Measurements from ENCODE around the gene SLC9B1. TPM values are rescaled to one million over a fixed set of nuclear protein-coding genes. Genes with fewer than 3 reads are reported as not detected.
"Not testable (repeated sequence)": the region's sequence is repeated elsewhere in the genome, so short reads cannot be mapped to it uniquely, and the experiment has no call there.

The SLC9B1 gene
- total and polyA plus RNA-seq, 2 donors (not counting 1 experiment from before 2014, with no cell fraction given): 1.1 to 2.0 TPM

DNA sequence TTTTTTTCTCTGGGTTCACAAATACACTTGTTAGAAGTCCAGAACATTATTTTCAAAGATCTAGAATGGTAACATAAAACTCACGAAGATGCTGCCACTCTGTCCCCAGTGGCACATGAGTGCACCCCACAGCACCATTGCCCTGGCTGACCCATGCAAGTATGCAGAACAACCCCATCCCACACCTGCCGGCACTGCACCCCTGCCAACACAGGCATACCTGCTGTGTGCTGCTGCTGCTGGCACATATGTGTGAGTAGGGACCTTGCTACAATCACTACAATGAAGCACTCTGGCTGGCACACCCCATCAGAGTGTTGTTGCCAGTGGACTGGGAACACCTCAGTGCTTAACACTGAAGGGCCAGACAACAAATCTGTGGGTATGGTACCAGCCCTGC lies 83.8 kb downstream of the SLC9B1 start:
- no peak overlapping the region for H2AFZ ChIP-seq (ENCODE audit: low read length)
- TF ChIP-seq, protein P1, sequence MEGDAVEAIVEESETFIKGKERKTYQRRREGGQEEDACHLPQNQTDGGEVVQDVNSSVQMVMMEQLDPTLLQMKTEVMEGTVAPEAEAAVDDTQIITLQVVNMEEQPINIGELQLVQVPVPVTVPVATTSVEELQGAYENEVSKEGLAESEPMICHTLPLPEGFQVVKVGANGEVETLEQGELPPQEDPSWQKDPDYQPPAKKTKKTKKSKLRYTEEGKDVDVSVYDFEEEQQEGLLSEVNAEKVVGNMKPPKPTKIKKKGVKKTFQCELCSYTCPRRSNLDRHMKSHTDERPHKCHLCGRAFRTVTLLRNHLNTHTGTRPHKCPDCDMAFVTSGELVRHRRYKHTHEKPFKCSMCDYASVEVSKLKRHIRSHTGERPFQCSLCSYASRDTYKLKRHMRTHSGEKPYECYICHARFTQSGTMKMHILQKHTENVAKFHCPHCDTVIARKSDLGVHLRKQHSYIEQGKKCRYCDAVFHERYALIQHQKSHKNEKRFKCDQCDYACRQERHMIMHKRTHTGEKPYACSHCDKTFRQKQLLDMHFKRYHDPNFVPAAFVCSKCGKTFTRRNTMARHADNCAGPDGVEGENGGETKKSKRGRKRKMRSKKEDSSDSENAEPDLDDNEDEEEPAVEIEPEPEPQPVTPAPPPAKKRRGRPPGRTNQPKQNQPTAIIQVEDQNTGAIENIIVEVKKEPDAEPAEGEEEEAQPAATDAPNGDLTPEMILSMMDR (conservative IDR thresholded peaks at IDR 0.05 in 1 of 2, IDR thresholded peaks at IDR 0.05 in 1 of 2; ENCODE audit: low read depth in 1 of 2, low read length in 2 of 2): no peak
- no peak overlapping the region for H3K27ac ChIP-seq (ENCODE audit: insufficient read depth, low read length)
- H3K4me2 ChIP-seq (ENCODE audit: extremely low read depth, insufficient read depth, low read length): no peak overlapping the region
- H3K4me1 ChIP-seq (ENCODE audit: control insufficient read depth, extremely low read depth, insufficient read depth, low read length): no peaks in the 10 kb centered on the region
- no peaks in the 10 kb centered on the region for H4K20me1 ChIP-seq (ENCODE audit: control insufficient read depth, extremely low read depth, insufficient read depth, low read length)
- no peak for DNase-seq (ENCODE audit: low read depth in 2 of 2)
- H3K36me3 ChIP-seq (ENCODE audit: control insufficient read depth, insufficient read depth, low read length): no peaks in the 10 kb centered on the region
- H3K9ac ChIP-seq (ENCODE audit: insufficient read depth, low read length): no peak overlapping the region
- H3K27me3 ChIP-seq (ENCODE audit: control insufficient read depth, insufficient read depth, low read length): no peaks in the 10 kb centered on the region
- no peaks in the 10 kb centered on the region for H3K9me3 ChIP-seq (ENCODE audit: control insufficient read depth, insufficient read depth, low read depth, low read length)
- no peaks in the 10 kb centered on the region for H3K79me2 ChIP-seq (ENCODE audit: control insufficient read depth, insufficient read depth, low read length)
- H3K4me3 ChIP-seq (replicated peaks in 1 of 4; ENCODE audit: control extremely low read depth in 1 of 4, insufficient read depth in 1 of 4, low read depth in 3 of 4, low read length in 4 of 4): no peak overlapping the region

DNA sequence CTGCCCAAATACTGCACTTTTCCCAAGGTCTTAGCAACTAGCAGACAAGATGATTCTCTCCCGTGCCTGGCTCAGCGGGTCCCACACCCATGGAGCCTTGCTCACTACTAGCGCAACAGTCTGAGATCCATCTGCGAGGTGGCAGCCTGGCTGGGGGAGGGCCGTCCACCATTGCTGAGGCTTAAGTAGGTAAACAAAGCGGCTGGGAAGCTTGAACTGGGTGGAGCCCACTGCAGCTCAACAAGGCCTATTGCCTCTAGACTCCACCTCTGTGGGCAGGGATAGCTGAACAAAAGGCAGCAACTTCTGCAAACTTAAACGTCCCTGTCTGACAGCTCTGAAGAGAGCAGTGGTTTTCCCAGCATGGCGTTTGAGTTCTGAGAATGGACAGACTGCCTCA lies 99.8 kb downstream of the SLC9B1 start:
- H3K4me1 ChIP-seq (ENCODE audit: control insufficient read depth, extremely low read depth, insufficient read depth, low read length); H3K4me3 ChIP-seq (replicated peaks in 1 of 4; ENCODE audit: control extremely low read depth in 1 of 4, insufficient read depth in 1 of 4, low read depth in 3 of 4, low read length in 4 of 4); H3K9me3 ChIP-seq (ENCODE audit: control insufficient read depth, insufficient read depth, low read depth, low read length); H3K4me2 ChIP-seq (ENCODE audit: extremely low read depth, insufficient read depth, low read length); DNase-seq (ENCODE audit: low read depth in 2 of 2); H3K27me3 ChIP-seq (ENCODE audit: control insufficient read depth, insufficient read depth, low read length); H4K20me1 ChIP-seq (ENCODE audit: control insufficient read depth, extremely low read depth, insufficient read depth, low read length); H3K9ac ChIP-seq (ENCODE audit: insufficient read depth, low read length); H3K79me2 ChIP-seq (ENCODE audit: control insufficient read depth, insufficient read depth, low read length); H3K36me3 ChIP-seq (ENCODE audit: control insufficient read depth, insufficient read depth, low read length); H3K27ac ChIP-seq (ENCODE audit: insufficient read depth, low read length); H2AFZ ChIP-seq (ENCODE audit: low read length): not testable (repeated sequence)

DNA sequence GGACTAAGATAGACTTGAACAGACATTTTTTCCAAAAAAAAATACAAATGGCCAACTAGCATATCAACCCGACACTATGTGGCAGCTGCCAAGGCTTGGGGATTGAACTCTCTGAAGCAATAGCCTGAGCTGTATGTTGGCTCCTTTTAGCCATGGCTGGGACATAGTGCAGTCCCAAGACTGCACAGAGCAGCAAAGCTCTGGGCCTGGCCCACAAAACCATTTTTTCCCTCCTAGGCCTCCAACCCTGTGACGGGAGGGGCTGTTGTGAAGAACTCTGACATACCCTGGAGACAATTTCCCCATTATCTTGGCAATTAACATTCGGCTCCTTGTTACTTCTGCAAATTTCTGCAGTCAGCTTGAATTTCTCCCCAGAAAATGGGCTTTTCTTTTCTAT lies 100.6 kb downstream of the SLC9B1 start:
- Histone ChIP-seq H3K4me3 (replicated peaks in 1 of 4; ENCODE audit: control extremely low read depth in 1 of 4, insufficient read depth in 1 of 4, low read depth in 3 of 4, low read length in 4 of 4) (no peak overlapping the region), H3K27ac (ENCODE audit: insufficient read depth, low read length) (no peak overlapping the region), H4K20me1 (ENCODE audit: control insufficient read depth, extremely low read depth, insufficient read depth, low read length) (no peaks in the 10 kb centered on the region), H3K36me3 (ENCODE audit: control insufficient read depth, insufficient read depth, low read length) (no peaks in the 10 kb centered on the region), H3K4me1 (ENCODE audit: control insufficient read depth, extremely low read depth, insufficient read depth, low read length) (no peaks in the 10 kb centered on the region), H3K9me3 (ENCODE audit: control insufficient read depth, insufficient read depth, low read depth, low read length) (no peaks in the 10 kb centered on the region), H3K9ac (ENCODE audit: insufficient read depth, low read length) (no peak overlapping the region), H3K79me2 (ENCODE audit: control insufficient read depth, insufficient read depth, low read length) (no peaks in the 10 kb centered on the region), H3K27me3 (ENCODE audit: control insufficient read depth, insufficient read depth, low read length) (no peaks in the 10 kb centered on the region), H2AFZ (ENCODE audit: low read length) (no peak overlapping the region), H3K4me2 (ENCODE audit: extremely low read depth, insufficient read depth, low read length) (no peak overlapping the region)
- no peak for DNase-seq (ENCODE audit: low read depth in 2 of 2)
- TF ChIP-seq, protein P1 (conservative IDR thresholded peaks at IDR 0.05 in 1 of 2, IDR thresholded peaks at IDR 0.05 in 1 of 2; ENCODE audit: low read depth in 1 of 2, low read length in 2 of 2): no peak
- TF ChIP-seq EZH2 (IDR thresholded peaks at IDR 0.05; ENCODE audit: low read length, missing control alignments): no peak

DNA sequence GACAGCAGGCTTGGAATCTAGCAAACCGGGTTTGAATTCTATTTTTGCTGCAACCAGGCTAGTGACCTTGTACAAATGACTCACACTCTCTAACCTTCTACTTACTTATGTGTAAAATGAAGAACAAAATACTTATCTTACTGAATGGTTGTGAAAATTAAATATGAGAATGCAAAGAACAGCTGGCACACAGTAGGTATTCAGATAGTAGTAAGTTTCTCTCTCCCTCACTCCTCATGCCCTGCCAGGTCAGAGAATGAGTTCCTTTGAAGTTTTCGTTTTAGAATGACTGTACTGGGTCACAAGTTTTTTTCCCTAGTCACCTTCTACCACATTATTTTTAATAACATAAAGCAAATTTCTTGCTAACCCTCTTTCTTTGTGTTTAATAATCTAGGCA lies 117.7 kb downstream of the SLC9B1 start:
- Histone ChIP-seq H4K20me1 (ENCODE audit: control insufficient read depth, extremely low read depth, insufficient read depth, low read length) (no peaks in the 10 kb centered on the region), H3K36me3 (ENCODE audit: control insufficient read depth, insufficient read depth, low read length) (no peaks in the 10 kb centered on the region), H3K9ac (ENCODE audit: insufficient read depth, low read length) (no peak overlapping the region), H3K27me3 (ENCODE audit: control insufficient read depth, insufficient read depth, low read length) (no peaks in the 10 kb centered on the region), H2AFZ (ENCODE audit: low read length) (no peak overlapping the region), H3K27ac (ENCODE audit: insufficient read depth, low read length) (no peak overlapping the region), H3K9me3 (ENCODE audit: control insufficient read depth, insufficient read depth, low read depth, low read length) (no peaks in the 10 kb centered on the region), H3K4me1 (ENCODE audit: control insufficient read depth, extremely low read depth, insufficient read depth, low read length) (no peaks in the 10 kb centered on the region), H3K4me2 (ENCODE audit: extremely low read depth, insufficient read depth, low read length) (no peak overlapping the region), H3K4me3 (replicated peaks in 1 of 4; ENCODE audit: control extremely low read depth in 1 of 4, insufficient read depth in 1 of 4, low read depth in 3 of 4, low read length in 4 of 4) (no peak overlapping the region), H3K79me2 (ENCODE audit: control insufficient read depth, insufficient read depth, low read length) (no peaks in the 10 kb centered on the region)
- no peak for DNase-seq (ENCODE audit: low read depth in 2 of 2)
- TF ChIP-seq, protein P1 (conservative IDR thresholded peaks at IDR 0.05 in 1 of 2, IDR thresholded peaks at IDR 0.05 in 1 of 2; ENCODE audit: low read depth in 1 of 2, low read length in 2 of 2): no peak
- TF ChIP-seq EZH2 (IDR thresholded peaks at IDR 0.05; ENCODE audit: low read length, missing control alignments): no peak

DNA sequence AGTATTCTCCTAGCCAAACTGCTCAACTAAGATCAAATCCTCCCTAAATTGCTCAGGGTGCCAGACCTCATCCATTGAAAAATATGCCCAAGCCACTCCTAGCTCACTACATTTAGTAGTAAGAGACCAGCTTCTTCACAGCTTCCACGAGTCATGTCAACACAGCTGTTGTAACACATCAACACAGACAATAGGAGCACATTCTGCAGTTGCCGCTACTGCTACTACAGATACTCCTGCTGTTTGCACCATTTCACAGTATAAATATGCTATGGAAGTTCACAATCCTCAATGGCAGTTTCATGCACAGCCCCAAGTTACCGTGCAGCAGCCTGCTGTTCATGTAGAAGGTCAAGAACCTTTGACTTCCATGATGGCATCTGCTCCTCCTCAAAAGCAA lies 121.9 kb downstream of the SLC9B1 start:
- H3K4me3 ChIP-seq (replicated peaks in 1 of 4; ENCODE audit: control extremely low read depth in 1 of 4, insufficient read depth in 1 of 4, low read depth in 3 of 4, low read length in 4 of 4); H3K27ac ChIP-seq (ENCODE audit: insufficient read depth, low read length); H3K79me2 ChIP-seq (ENCODE audit: control insufficient read depth, insufficient read depth, low read length); H3K36me3 ChIP-seq (ENCODE audit: control insufficient read depth, insufficient read depth, low read length); H3K9me3 ChIP-seq (ENCODE audit: control insufficient read depth, insufficient read depth, low read depth, low read length); H3K4me2 ChIP-seq (ENCODE audit: extremely low read depth, insufficient read depth, low read length); DNase-seq (ENCODE audit: low read depth in 2 of 2); H2AFZ ChIP-seq (ENCODE audit: low read length); H3K9ac ChIP-seq (ENCODE audit: insufficient read depth, low read length); H3K27me3 ChIP-seq (ENCODE audit: control insufficient read depth, insufficient read depth, low read length); H3K4me1 ChIP-seq (ENCODE audit: control insufficient read depth, extremely low read depth, insufficient read depth, low read length); H4K20me1 ChIP-seq (ENCODE audit: control insufficient read depth, extremely low read depth, insufficient read depth, low read length): not testable (repeated sequence)

All from fibroblast of lung (primary cell).